HCT116 (cell line): ENCODE measurements around the gene FGFR1OP2. TPM values are rescaled to one million over a fixed set of nuclear protein-coding genes. Genes with fewer than 3 reads are reported as not detected.

Source experiments
- ATAC-seq: fragments of 200-7000 bp; cut with Tn5 transposase; 2 replicates; pipeline ENCODE4 v1.9.1; 2020; ENCODE audit warnings: mild to moderate bottlenecking, moderate library complexity
- BruUV-seq: library from RNA; stranded (reverse); fragments of 400-500 nt; replicated peaks from 2 replicates; lab custom pipeline; 2021; lab: Mats Ljungman, UMichigan
- CTCF ChIA-PET: fragments of 300-600 bp; sonication (Branson Sonifier 250); formaldehyde crosslinking; loops from one replicate; lab custom pipeline; 2021; ENCODE audit warnings: antibody characterized with exemption; lab: Charles Lee
- POLR2A ChIA-PET: fragments of 300-600, 350-600 bp; sonication (Branson Sonifier 250); formaldehyde crosslinking; loops from one replicate; lab custom pipeline; 2021; ENCODE audit warnings: antibody characterized with exemption; lab: Charles Lee
- RAD21 ChIA-PET, 2 experiments: fragments of 300-600 bp; sonication (Branson Sonifier 250); formaldehyde crosslinking; loops; one replicate each; lab custom pipeline; 2023; ENCODE audit warnings: low total read pairs in 2 of 2; ENCODE audit not compliant: uncharacterized antibody in 2 of 2, unreplicated experiment in 2 of 2, low non-redundant PET in 1 of 2; lab: Charles Lee
- DNase-seq: peaks from one replicate; pipeline ENCODE4 v3.0.0-alpha.2; 2010; ENCODE audit warnings: low read depth, low spot score
- H2AFZ ChIP-seq: fragments of 200-600 bp; shearing (Covaris generic), sonication (generic); 2 replicates; pipeline ENCODE4 v1.6.1; 2017; ENCODE audit warnings: low read depth, mixed run types, mixed read lengths, antibody characterized with exemption, low read length; ENCODE audit not compliant: poor library complexity, severe bottlenecking
- H3K27ac ChIP-seq: 2 replicates; pipeline ENCODE4 v1.5.1; 2012; ENCODE audit warnings: low read depth, low read length
- H3K27me3 ChIP-seq: fragments of 200-600 bp; sonication (generic); 2 replicates; pipeline ENCODE4 v1.6.1; 2016; ENCODE audit warnings: mixed run types, low read length, mixed read lengths; ENCODE audit not compliant: insufficient read depth
- H3K36me3 ChIP-seq, 2 experiments: fragments of 200-500 bp in 1 of 2; fragments of 200-600 bp in 1 of 2; sonication (Bioruptor generic) in 1 of 2; sonication (generic) in 1 of 2; 2 replicates each; pipeline versions ENCODE4 v1.5.1 to v1.6.1; 2014 to 2016; ENCODE audit warnings: low read length in 2 of 2, inconsistent platforms in 1 of 2, mixed read lengths in 1 of 2, mixed run types in 1 of 2; ENCODE audit not compliant: insufficient read depth in 2 of 2, control insufficient read depth in 1 of 2
- H3K4me1 ChIP-seq, 2 experiments: fragments of 200-600 bp in 1 of 2; sonication (generic) in 1 of 2; 2 replicates each; pipeline versions ENCODE4 v1.5.1 to v1.6.1; 2012 to 2017; ENCODE audit warnings: low read length in 2 of 2, inconsistent platforms in 1 of 2, mild to moderate bottlenecking in 1 of 2, mixed read lengths in 1 of 2, mixed run types in 1 of 2, moderate library complexity in 1 of 2; ENCODE audit not compliant: insufficient read depth in 2 of 2, control insufficient read depth in 1 of 2
- H3K4me2 ChIP-seq: fragments of 200-600 bp; sonication (generic); 2 replicates; pipeline ENCODE4 v1.6.1; 2017; ENCODE audit warnings: mixed run types, low read length, mixed read lengths
- H3K4me3 ChIP-seq, 2 experiments: fragments of 200-600 bp in 1 of 2; sonication (generic) in 1 of 2; replicated peaks in 1 of 2; 2 replicates each; pipeline ENCODE4 v1.5.1; 2011 to 2016; ENCODE audit warnings: low read length in 2 of 2, control low read depth in 1 of 2, low read depth in 1 of 2, mild to moderate bottlenecking in 1 of 2, mixed read lengths in 1 of 2, mixed run types in 1 of 2
- H3K79me2 ChIP-seq: fragments of 200-600 bp; sonication (generic); 2 replicates; pipeline ENCODE4 v1.6.1; 2017; ENCODE audit warnings: mild to moderate bottlenecking, mixed run types, low read length, moderate library complexity, mixed read lengths; ENCODE audit not compliant: insufficient read depth
- H3K9ac ChIP-seq: fragments of 200-600 bp; sonication (generic); 2 replicates; pipeline ENCODE4 v1.6.1; 2016; ENCODE audit warnings: low read length, mixed read lengths
- H3K9me2 ChIP-seq: fragments of 200-600 bp; sonication (generic), shearing (Covaris generic); 2 replicates; pipeline ENCODE4 v1.6.1; 2017; ENCODE audit warnings: mixed run types, mild to moderate bottlenecking, moderate library complexity; ENCODE audit not compliant: insufficient read depth
- H3K9me3 ChIP-seq, 2 experiments: fragments of 200-500 bp in 1 of 2; fragments of 200-600 bp in 1 of 2; sonication (Bioruptor generic) in 1 of 2; sonication (generic) in 1 of 2; 2 replicates each; pipeline ENCODE4 v1.6.1; 2014 to 2017; ENCODE audit warnings: low read length in 2 of 2, mixed read lengths in 2 of 2, inconsistent platforms in 1 of 2, low read depth in 1 of 2, mild to moderate bottlenecking in 1 of 2, mixed run types in 1 of 2, moderate library complexity in 1 of 2; ENCODE audit not compliant: control insufficient read depth in 1 of 2, insufficient read depth in 1 of 2
- H4K20me1 ChIP-seq: fragments of 200-600 bp; sonication (generic), shearing (Covaris generic); 2 replicates; pipeline ENCODE4 v1.6.1; 2017; ENCODE audit warnings: mixed run types, mild to moderate bottlenecking, moderate library complexity; ENCODE audit not compliant: insufficient read depth
- ATF3 ChIP-seq: IDR thresholded peaks from 2 replicates; pipeline ENCODE4 v1.6.1; 2012
- EZH2 ChIP-seq: fragments of 200-600 bp; sonication (generic); IDR thresholded peaks from 2 replicates; pipeline ENCODE4 v1.6.1; 2017; ENCODE audit warnings: antibody characterized with exemption, mixed run types
- FOSL1 ChIP-seq: IDR thresholded peaks from 2 replicates; pipeline ENCODE4 v1.6.1; 2012; ENCODE audit warnings: low read depth
- TCF7L2 ChIP-seq: IDR thresholded peaks from 2 replicates; pipeline ENCODE4 v1.7.0; 2011; ENCODE audit warnings: borderline replicate concordance, inconsistent platforms; ENCODE audit not compliant: insufficient read depth, insufficient read length; ENCODE audit errors: extremely low read depth
- ZFX ChIP-seq: fragments of 450-650 bp; IDR thresholded peaks from 2 replicates; pipeline ENCODE4 v1.6.1; 2017
- ZNF274 ChIP-seq: fragments of 200-500 bp; sonication (Bioruptor generic); IDR thresholded peaks from 2 replicates; pipeline ENCODE4 v1.6.1; 2014; ENCODE audit warnings: mild to moderate bottlenecking, low read depth, low read length, inconsistent platforms
- intact Hi-C: fragments of 100-400 bp; cut with micrococcal nuclease; formaldehyde crosslinking; loops from 2 replicates; pipeline ENCODE4 v1.10.0; 2022
- total RNA-seq: library from RNA; stranded (reverse); gene quantifications from one replicate; pipeline ENCODE4 v1.2.1, GENCODE V29; 2021; ENCODE audit not compliant: unreplicated experiment
- TF ChIP-seq, protein P1 (sequence below): IDR thresholded peaks from 2 replicates; pipeline ENCODE4 v1.6.1; 2012

FGFR1OP2 gene
- total RNA-seq, 1 experiment from 2014 or later: 29.6 TPM

DNA sequence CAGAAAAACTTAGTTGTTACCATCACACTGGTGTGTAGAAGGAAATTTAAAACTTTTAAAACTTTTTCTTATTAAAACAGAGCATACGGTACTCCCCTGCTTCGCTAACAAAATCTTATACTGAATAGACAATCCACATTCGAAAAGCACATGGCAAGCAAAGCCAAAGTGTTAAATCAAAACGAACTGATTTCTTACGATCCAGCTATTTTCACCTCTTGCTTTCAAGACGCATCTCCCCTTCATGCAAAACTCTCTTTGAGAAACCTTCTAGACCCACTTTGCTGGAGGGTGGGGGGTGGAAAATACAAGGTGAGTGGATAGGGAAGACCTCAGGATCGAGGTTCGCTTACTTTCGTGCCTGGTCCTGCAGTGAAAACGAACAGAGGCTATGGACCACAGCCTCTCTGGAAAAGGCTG, 817 bp upstream of the FGFR1OP2 start:
- Histone ChIP-seq H4K20me1 (peaks cover under 1% of the 10 kb centered on the region; the same call in 1 of the 2 replicates), H3K4me3 (peak overlapping the region; percentile 71 to 98), H3K4me2 (peak overlapping the region; percentile 85), H3K27me3 (no peaks in the 10 kb centered on the region), H3K9me2 (no peaks in the 10 kb centered on the region), H3K36me3 (peaks cover 9 to 10% of the 10 kb centered on the region in 2 experiments), H3K79me2 (peaks cover 94% of the 10 kb centered on the region), H3K27ac (peak overlapping the region; percentile 77), H2AFZ (no peak overlapping the region), H3K9me3 (no peaks in the 10 kb centered on the region), H3K4me1 (peaks cover 3 to 23% of the 10 kb centered on the region in 2 experiments; a peak in 3 of 4 replicates), H3K9ac (peak overlapping the region; percentile 98)
- intact Hi-C loops: loop anchor here (5.0 kb wide), 1 partner anchor 75 kb away; the partner anchor contains the start of gene TM7SF3
- no peak for DNase-seq
- ATAC-seq: no peak
- no peak for TF ChIP-seq ZNF274
- TF ChIP-seq ATF3: no peak
- TF ChIP-seq, protein P1, sequence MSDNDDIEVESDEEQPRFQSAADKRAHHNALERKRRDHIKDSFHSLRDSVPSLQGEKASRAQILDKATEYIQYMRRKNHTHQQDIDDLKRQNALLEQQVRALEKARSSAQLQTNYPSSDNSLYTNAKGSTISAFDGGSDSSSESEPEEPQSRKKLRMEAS: peak; percentile 51
- peak; percentile 11; the same call in 1 of the 2 replicates for TF ChIP-seq FOSL1
- BruUV-seq: TSS peak; percentile 48
- ChIA-PET POLR2A (no interaction called here), RAD21 (no interaction called here), CTCF (no interaction called here)

GRCh38 chr12:26938701-26939062, 412 bp downstream of the FGFR1OP2 start:
- RAD21 ChIA-PET: no interaction called here
- Histone ChIP-seq H3K36me3 (peaks cover 3 to 9% of the 10 kb centered on the region in 2 experiments; a peak in 3 of 4 replicates), H3K9ac (peak overlapping the region; percentile 98), H3K9me3 (no peaks in the 10 kb centered on the region), H3K27ac (peak overlapping the region; percentile 77), H3K4me2 (peak overlapping the region; percentile 85), H3K79me2 (peaks cover 94% of the 10 kb centered on the region), H4K20me1 (peaks cover 8% of the 10 kb centered on the region; the same call in 1 of the 2 replicates), H3K4me3 (peak overlapping the region; percentile 71 to 98), H2AFZ (peak overlapping the region; percentile 10), H3K4me1 (peaks cover 3 to 26% of the 10 kb centered on the region in 2 experiments), H3K9me2 (no peaks in the 10 kb centered on the region), H3K27me3 (no peaks in the 10 kb centered on the region)
- DNase-seq: peak; percentile 3
- intact Hi-C loops: loop anchor here (5.0 kb wide), 1 partner anchor 74 kb away; the partner anchor contains the start of gene TM7SF3
- POLR2A ChIA-PET: no interaction called here
- ATAC-seq: peak; percentile 37
- CTCF ChIA-PET: no interaction called here
- peak; percentile 6 for TF ChIP-seq TCF7L2
- TF ChIP-seq EZH2: no peak
- 0 out of 2 replicates have a peak, but pooled peaks have one; percentile 28 for TF ChIP-seq ZFX
- no TSS peak for BruUV-seq
